GM19467 (cell line): ENCODE measurements around the gene SFXN1.
"Not testable (repeated sequence)": the region's sequence is repeated elsewhere in the genome, so short reads cannot be mapped to it uniquely, and the experiment has no call there.

Experiments
- ATAC-seq: cut with Tn5 transposase; IDR thresholded peaks from one replicate; pipeline ENCODE4 v1.9.1; 2021; ENCODE audit warnings: mild to moderate bottlenecking, moderate library complexity; ENCODE audit not compliant: unreplicated experiment

Gene SFXN1

GRCh38 chr5:175493726-175494125 lies 15.4 kb downstream of the SFXN1 start:
- ATAC-seq: no peak

- no peak for ATAC-seq
Observed at GRCh38 chr5:175494264-175495183, 16.2 kb downstream of the SFXN1 start.

GRCh38 chr5:175501759-175502158 lies 23.4 kb downstream of the SFXN1 start:
- ATAC-seq: no peak

GRCh38 chr5:175507671-175508070 lies 29.3 kb downstream of the SFXN1 start:
- not testable (repeated sequence) for ATAC-seq

- ATAC-seq: no peak
Observed at GRCh38 chr5:175508896-175509295, 30.5 kb downstream of the SFXN1 start.

GRCh38 chr5:175513297-175513696 lies 34.9 kb downstream of the SFXN1 start:
- ATAC-seq: no peak

- ATAC-seq: no peak
Observed at GRCh38 chr5:175513726-175514125, 35.4 kb downstream of the SFXN1 start.

- no peak for ATAC-seq
Observed at GRCh38 chr5:175516933-175517823, 38.8 kb downstream of the SFXN1 start.

GRCh38 chr5:175517824-175518450 lies 39.6 kb downstream of the SFXN1 start:
- no peak for ATAC-seq

GRCh38 chr5:175519006-175519405 lies 40.6 kb downstream of the SFXN1 start:
- no peak for ATAC-seq

- no peak for ATAC-seq
Observed at GRCh38 chr5:175520321-175520720, 42.0 kb downstream of the SFXN1 start.

- no peak for ATAC-seq
Observed at GRCh38 chr5:175520873-175521272, 42.5 kb downstream of the SFXN1 start.

- ATAC-seq: no peak
Observed at GRCh38 chr5:175521313-175521833, 43.0 kb downstream of the SFXN1 start.

- no peak for ATAC-seq
Observed at GRCh38 chr5:175523292-175523691, 44.9 kb downstream of the SFXN1 start.

GRCh38 chr5:175524211-175524610 lies 45.9 kb downstream of the SFXN1 start:
- no peak for ATAC-seq

- ATAC-seq: no peak
Observed at GRCh38 chr5:175526691-175527090, 48.3 kb downstream of the SFXN1 start.

GRCh38 chr5:175531361-175531760 lies 53.0 kb downstream of the SFXN1 start:
- ATAC-seq: no peak

GRCh38 chr5:175534070-175534932 lies 55.9 kb downstream of the SFXN1 start:
- peak; percentile 96 for ATAC-seq

GRCh38 chr5:175535331-175535730 lies 57.0 kb downstream of the SFXN1 start:
- ATAC-seq: not testable (repeated sequence)

GRCh38 chr5:175535796-175536195 lies 57.4 kb downstream of the SFXN1 start:
- ATAC-seq: no peak
